ENCODE results near the gene BRF1.
A peak's percentile ranks its signal among the peaks of the same experiment; 100 is the strongest.
"Not testable (repeated sequence)": the region's sequence is repeated elsewhere in the genome, so short reads cannot be mapped to it uniquely, and the experiment has no call there.

Gene BRF1

GRCh38 chr14:105315211-105315721 is 14.5 kb upstream of the BRF1 start:
- no peak for DNase-seq

DNA sequence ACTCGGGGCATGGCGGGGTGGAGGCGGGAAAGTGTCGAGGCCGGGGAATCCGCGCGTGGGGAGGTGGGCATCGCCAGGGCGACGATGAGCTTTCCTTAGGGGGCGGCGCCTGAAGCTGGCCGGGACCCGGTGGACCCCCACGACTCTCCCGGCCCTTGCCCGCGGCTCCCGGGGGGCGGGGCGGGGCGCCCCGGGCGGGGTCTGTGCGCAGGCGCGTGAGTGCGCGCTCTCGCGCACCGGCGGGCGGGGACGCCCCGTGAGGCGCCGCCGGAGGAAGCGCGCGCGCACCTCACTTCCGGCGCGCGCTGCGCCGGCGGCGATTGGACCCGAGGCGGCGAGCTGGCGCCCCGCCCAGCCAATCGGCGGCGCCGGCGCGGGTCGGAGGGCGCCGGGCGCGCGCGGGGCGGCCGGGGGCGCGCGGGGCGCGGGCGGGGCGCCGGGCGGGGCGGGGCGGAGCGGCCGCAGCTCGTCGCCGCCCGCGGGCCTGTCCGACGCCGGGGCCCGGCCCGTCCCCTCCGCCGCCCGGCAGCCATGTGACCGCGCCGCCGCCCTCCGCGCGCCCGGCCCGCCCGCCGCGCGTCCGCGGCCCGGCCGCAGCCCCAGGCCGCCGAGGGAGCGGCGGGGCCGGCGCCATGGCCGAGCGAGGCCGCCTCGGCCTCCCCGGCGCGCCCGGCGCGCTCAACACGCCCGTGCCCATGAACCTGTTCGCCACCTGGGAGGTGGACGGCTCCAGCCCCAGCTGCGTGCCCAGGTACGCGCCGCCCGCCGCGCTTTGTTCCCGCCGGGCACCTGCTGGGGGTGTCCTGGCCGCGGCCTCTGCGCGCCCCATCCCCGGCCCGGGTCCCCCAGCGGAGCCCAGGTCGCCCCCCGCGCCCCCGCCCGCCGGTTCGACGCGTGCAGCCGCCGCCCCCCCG is 13.7 kb upstream of the BRF1 start, which contains the start of gene PACS2:
Gene PACS2, plus strand, starts transcription at position 462 of the 914 bp plus-strand sequence. Its CDS starts 171 bp downstream, at position 633.
- DNase-seq, result peak; percentile 93

GRCh38 chr14:105313381-105314286 is 12.8 kb upstream of the BRF1 start:
- peak; percentile 56 for DNase-seq

DNA sequence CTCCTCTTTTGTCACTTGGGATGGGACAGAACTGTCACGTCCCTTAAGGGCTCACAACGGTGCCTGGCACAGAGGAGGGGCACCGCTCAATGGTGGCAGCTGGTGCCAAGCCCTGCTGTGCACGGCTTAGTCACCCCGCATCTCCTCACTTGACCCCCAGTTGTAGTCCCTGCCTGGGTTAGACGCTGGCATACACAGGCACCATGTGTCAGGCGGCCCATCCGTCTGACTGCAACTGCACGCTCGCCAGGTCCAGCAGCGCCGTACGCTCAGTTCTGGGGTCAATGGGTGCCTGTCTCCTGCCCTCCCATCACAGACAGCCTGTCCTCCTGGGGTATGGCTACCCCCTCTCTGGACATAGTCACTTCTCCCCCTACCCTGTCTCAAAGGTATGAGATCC is 12.2 kb upstream of the BRF1 start:
- DNase-seq, result no peak

- no peak for DNase-seq
Observed at GRCh38 chr14:105311838-105312237, 11.0 kb upstream of the BRF1 start.

DNA sequence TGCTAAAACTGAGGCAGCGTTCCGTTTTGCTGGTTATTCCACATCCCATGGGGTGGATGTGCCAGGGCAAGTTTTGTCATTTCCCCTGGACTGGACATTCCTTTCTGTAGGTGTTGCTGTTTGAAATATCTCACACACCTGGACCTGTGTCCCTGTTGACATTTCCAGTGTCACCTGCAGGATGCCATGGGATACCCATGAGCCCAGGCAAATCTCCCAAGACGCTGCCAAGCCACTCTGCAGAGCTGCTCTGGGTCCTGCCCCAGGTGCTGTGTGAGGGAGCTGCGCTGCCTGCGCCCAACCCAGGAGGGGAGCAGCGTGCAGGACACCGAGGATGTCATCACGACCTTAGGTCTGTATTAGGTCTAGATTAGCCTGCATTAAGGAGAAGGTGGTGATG is 8.6 kb upstream of the BRF1 start:
- no peak for DNase-seq

GRCh38 chr14:105307052-105307727 is 6.4 kb upstream of the BRF1 start:
- DNase-seq, result no peak

- no peak for DNase-seq
Observed at GRCh38 chr14:105305791-105306190, 5.0 kb upstream of the BRF1 start.

GRCh38 chr14:105305345-105305744 is 4.5 kb upstream of the BRF1 start:
- no peak for DNase-seq

GRCh38 chr14:105304565-105304964 is 3.8 kb upstream of the BRF1 start:
- DNase-seq, result no peak

DNA sequence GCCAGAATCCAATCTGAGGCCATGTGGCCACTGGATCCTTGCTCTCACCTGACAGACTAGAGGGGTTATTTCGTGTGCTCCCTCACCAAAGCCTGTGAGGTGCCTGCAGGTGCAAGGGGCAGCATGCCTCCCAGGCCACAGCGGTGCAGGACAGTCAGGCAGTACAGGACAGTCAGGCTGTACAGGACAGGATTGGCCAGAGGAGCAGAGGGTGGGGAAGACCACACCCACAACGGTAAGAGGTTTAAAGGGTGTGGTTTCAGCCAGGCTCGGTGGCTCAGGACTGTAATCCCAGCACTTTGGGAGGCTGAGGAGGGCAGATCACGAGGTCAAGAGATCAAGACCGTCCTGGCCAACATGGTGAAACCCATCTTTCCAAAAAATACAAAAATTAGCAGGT is 3.1 kb upstream of the BRF1 start:
- no peak for DNase-seq

DNA sequence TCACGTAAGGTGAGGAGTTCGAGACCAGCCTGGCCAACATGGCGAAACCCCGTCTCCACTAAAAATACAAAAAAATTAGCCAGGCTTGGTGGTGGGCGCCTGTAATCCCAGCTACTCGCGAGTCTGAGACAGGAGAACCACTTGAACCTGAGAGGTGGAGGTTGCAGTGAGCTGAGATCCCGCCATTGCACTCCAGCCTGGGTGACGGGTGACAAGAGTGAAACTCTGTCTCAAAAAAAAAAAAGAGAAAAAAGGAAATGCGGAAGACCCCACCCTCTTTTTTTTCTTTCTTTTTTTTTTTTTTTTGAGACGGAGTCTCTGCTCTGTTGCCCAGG is 1.1 kb upstream of the BRF1 start:
- DNase-seq, result not testable (repeated sequence)

DNA sequence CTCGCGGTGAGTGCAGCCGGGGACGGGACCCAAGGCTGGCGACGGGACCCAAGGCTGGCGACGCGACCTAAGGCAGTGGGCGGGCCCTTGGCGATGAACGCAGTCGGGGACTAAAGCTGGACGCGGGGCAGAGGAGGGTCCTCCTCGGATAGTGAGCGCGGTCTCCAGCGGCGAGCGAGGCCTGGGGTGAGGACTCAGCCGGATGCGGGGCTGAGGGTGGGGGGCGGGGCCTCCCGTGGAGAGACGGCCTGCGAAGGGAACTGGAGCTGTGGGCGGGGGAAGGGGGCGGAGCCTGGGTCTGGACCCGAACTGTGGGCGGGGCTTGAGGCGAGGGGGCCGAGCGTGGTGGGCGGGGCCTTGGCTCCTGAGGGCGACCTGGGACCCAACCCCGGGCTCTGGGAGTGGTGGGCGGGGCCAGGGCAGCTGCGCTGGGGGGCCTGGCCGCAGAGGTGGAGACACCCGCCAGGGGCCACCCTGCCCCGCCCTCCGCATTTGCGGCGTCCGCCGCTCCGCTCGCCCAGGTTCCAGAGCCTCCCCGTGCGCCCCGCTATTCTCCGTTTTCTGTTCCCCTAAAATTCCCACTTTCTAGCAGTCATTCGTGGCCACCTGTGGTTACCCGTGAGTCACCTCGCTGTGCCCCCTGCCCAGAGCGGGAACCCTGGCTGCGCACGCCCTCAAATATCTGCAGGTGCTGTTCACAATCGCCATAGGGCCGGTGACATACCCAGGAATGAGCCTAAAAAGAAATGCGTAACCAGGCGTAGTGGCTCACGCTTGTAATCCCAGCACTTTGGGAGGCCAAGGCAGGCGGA is 508 bp upstream of the BRF1 start:
- peak; percentile 96 for DNase-seq

- no peak for DNase-seq
Observed at GRCh38 chr14:105299654-105300541, 903 bp downstream of the BRF1 start.

- DNase-seq, result not testable (repeated sequence)
Observed at GRCh38 chr14:105297311-105297710, 3.5 kb downstream of the BRF1 start.

- peak; percentile 30 for DNase-seq
Observed at GRCh38 chr14:105294142-105294597, 6.6 kb downstream of the BRF1 start.

- no peak for DNase-seq
Observed at GRCh38 chr14:105292826-105293711, 7.7 kb downstream of the BRF1 start.

DNA sequence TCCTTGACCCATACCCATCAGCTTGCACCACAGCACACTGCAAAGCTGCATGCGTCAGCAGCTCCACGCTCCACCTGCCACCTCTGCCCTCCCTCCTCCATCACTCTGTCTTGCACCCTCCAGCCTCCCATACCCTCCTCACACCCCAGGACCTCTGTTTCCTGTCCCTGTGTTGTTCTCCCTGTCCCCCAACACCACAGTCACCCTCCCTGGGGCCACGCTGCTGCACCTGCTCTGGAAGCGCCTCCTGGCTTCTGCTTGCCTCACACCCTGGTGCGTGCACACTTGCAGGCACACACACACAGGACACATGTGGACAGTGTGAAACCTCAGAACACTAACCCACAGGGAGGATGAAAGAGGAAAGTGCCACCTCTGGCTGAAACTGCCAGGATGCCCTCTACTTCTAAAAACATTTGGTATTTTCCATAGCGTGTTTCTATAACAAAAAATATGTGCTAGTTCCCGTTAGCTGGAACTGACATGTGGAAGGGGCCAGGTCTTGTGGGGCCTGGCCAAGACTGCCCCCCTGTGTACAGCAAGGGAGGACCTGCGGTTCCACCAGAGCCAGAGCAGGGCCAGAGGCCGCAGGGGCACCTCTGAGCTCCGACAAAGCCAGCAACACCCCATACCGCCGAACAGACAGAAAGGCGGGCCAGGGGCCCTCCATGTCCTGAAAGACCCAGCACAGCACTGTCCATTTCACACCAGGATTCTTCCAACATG is 10.0 kb downstream of the BRF1 start:
- no peak for DNase-seq

GRCh38 chr14:105288936-105289335 is 11.9 kb downstream of the BRF1 start:
- DNase-seq, result not testable (repeated sequence)
